Spleen (tissue), 7 donors: ENCODE measurements around the gene BBOX1.

Source experiments
- CTCF ChIP-seq, 11 experiments: fragments of 200-600 bp in 7 of 11; fragments of 450-650 bp in 4 of 11; sonication (generic) in 4 of 11; IDR thresholded peaks in 8 of 11; conservative IDR thresholded peaks in 3 of 11; 1 replicate in 7 of 11; 2 replicates in 4 of 11; pipeline versions ENCODE4 v1.4.0 to v1.8.0; 2016 to 2021; ENCODE audit warnings: antibody characterized with exemption in 11 of 11, inconsistent platforms in 4 of 11, mild to moderate bottlenecking in 1 of 11
- POLR2AphosphoS5 ChIP-seq, 3 donors: sonication (generic); formaldehyde crosslinking; IDR thresholded peaks; one replicate each; pipeline ENCODE4 v1.5.1; 2017; ENCODE audit warnings: antibody characterized with exemption in 3 of 3
- donor health status: DM: no; HTN: no; CAD: no; lungs with moderate emphysema.
- donor health status: DM: no; HTN: no; CAD: no.
- donor health status: DM: no; HTN: no; CAD: no.

- TF ChIP-seq POLR2AphosphoS5 (IDR thresholded peaks at IDR 0.05): no peak
- no peak for TF ChIP-seq CTCF (IDR thresholded peaks at IDR 0.05 in 8 of 11, conservative IDR thresholded peaks at IDR 0.05 in 3 of 11)
Measured at GRCh38 chr11:27004103-27004502, 36.5 kb upstream of the BBOX1 start.
